Measurements from ENCODE around the gene ISM1.

Gene ISM1

DNA sequence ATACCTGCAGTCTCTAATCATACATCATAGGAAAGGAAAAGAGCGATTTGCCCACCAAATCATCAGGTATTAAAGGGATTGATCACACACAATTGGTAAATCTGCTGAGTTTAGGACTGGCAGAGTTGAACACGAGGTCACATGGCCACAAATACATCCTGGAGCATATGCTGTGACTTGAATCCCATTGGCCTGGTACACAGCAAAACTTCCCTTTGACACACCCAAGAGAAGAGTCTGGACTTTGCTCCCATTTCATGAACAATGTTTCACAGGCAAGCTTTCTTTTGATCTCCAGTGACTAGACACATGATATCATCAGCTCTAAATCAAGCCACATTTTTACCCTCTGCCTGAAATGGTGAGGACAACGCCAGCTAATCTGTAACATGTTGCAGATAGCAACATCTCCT is 117.9 kb downstream of the ISM1 start:
- TF ChIP-seq, protein P1, sequence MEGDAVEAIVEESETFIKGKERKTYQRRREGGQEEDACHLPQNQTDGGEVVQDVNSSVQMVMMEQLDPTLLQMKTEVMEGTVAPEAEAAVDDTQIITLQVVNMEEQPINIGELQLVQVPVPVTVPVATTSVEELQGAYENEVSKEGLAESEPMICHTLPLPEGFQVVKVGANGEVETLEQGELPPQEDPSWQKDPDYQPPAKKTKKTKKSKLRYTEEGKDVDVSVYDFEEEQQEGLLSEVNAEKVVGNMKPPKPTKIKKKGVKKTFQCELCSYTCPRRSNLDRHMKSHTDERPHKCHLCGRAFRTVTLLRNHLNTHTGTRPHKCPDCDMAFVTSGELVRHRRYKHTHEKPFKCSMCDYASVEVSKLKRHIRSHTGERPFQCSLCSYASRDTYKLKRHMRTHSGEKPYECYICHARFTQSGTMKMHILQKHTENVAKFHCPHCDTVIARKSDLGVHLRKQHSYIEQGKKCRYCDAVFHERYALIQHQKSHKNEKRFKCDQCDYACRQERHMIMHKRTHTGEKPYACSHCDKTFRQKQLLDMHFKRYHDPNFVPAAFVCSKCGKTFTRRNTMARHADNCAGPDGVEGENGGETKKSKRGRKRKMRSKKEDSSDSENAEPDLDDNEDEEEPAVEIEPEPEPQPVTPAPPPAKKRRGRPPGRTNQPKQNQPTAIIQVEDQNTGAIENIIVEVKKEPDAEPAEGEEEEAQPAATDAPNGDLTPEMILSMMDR (IDR thresholded peaks at IDR 0.05; ENCODE audit: low read depth, low read length, missing control alignments) = no peak
- H3K4me3 ChIP-seq (ENCODE audit: low read depth, low read length) = no peak overlapping the region
- DNase-seq (ENCODE audit: low read depth) = no peak

DNA sequence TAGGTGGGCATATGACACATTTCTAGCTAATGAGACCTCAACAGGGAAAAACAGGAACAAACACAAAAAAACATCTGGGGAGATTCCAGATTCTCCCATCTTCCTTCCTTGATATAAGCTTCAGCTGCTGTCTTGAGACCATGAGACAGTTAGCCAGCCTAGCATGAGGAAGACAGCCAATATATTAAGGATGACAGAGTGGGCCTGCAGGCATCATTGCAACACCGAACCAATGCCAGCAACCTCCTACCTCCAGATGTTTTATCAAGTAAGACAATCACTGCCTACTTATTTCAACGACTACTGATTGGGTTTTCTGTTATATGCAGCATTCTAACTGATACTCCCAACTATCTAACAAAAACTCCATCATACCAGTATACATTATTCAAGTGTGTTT is 119.0 kb downstream of the ISM1 start:
- H3K4me3 ChIP-seq (ENCODE audit: low read depth, low read length) = no peak overlapping the region
- no peak for DNase-seq (ENCODE audit: low read depth)
- TF ChIP-seq, protein P1 (IDR thresholded peaks at IDR 0.05; ENCODE audit: low read depth, low read length, missing control alignments) = no peak

DNA sequence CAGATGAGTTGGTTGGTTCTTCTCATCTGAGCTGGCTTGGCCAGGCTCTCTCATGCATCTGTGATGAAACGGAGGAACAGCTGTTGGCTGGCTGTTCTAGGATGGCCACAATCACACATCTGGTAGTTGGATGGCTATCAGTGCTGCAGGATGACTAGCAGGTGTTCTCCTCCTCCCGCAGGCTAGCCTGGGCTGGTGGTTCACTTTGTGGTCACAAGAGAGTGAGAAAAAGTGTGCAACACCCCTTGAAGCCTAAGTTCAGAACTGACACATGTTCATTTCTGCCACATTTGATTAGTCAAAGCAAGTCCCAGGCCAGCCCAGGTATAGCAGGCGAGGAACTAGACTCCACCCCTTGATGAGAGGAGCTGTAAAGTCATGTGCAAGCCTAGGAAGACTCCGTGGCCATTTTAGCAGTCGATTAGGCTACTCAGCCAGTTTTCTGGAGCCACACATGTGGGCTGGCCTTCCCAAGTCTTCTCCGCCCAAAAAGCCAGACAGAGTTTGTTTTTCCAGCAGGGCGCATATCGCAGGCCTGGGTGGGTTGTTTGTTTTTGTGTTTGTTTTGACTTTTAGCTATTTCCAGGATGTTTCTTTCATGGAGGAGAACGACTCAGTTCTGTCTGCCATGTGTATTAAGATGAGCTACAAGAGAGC is 120.8 kb downstream of the ISM1 start:
- no peak for DNase-seq (ENCODE audit: low read depth)
- TF ChIP-seq, protein P1 (IDR thresholded peaks at IDR 0.05; ENCODE audit: low read depth, low read length, missing control alignments) = no peak
- no peak overlapping the region for H3K4me3 ChIP-seq (ENCODE audit: low read depth, low read length)

DNA sequence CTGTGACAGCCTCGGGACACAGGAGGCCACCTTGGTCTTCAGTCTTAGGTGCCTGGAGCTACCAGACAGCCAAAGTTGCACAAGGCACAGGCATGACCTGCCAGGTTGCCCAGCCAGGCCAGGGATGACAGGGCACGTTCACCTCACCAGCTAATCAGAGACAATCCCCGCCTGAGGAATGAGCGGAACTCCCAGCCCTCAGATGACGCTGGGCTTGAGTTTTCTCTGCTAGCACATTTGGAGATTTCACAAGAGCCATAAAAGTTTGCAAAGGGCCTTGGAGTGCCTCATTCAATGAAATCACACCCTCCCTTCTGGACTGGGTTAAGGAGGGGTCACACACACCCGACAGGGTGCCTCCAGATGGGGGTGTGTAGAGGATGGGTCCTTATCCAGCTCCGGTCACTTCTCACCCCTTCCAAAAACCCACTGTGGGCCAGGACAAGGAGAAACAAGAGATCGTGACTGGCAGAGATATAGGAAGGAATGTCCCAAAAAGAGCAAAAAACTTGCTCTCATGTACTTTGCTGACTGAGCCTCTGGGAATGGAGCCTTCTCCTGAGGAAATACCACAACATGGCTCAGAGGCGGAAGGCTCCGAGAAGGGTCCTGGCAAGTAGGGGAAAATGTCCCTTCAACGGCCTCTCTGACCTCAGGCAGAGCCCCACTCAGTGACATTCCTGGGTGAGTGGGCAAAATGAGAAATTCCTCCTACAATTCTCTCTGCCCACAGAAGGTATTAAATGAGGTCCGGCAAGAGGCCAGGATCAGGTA is 121.6 kb downstream of the ISM1 start:
- TF ChIP-seq, protein P1 (IDR thresholded peaks at IDR 0.05; ENCODE audit: low read depth, low read length, missing control alignments) = no peak
- DNase-seq (ENCODE audit: low read depth) = no peak

DNA sequence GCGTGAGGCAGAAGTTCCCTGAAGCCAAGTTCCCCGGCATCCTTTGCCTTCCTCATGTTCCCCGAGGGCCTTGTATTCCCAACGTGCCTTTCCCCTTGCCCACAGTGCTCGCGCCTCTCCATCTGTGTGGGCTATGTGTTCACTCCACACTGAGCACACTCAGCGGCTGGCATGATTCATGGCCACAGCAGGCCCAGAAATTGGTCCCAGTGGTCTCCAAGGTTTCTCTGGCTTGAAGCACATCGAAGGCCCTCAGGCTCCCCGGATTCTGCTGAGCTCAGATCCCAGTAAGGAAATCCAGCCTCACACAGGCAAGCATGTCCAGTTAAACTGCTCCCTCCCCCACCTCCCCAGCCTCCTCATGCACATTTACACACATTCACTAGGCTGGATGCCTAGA is 123.6 kb downstream of the ISM1 start:
- TF ChIP-seq, protein P1 (IDR thresholded peaks at IDR 0.05; ENCODE audit: low read depth, low read length, missing control alignments) = no peak
- no peak overlapping the region for H3K4me3 ChIP-seq (ENCODE audit: low read depth, low read length)
- DNase-seq (ENCODE audit: low read depth) = no peak

More for the DNA sequence above, 121.6 kb downstream of the ISM1 start:
- H3K4me3 ChIP-seq (ENCODE audit: low read depth, low read length) = no peak overlapping the region

DNA sequence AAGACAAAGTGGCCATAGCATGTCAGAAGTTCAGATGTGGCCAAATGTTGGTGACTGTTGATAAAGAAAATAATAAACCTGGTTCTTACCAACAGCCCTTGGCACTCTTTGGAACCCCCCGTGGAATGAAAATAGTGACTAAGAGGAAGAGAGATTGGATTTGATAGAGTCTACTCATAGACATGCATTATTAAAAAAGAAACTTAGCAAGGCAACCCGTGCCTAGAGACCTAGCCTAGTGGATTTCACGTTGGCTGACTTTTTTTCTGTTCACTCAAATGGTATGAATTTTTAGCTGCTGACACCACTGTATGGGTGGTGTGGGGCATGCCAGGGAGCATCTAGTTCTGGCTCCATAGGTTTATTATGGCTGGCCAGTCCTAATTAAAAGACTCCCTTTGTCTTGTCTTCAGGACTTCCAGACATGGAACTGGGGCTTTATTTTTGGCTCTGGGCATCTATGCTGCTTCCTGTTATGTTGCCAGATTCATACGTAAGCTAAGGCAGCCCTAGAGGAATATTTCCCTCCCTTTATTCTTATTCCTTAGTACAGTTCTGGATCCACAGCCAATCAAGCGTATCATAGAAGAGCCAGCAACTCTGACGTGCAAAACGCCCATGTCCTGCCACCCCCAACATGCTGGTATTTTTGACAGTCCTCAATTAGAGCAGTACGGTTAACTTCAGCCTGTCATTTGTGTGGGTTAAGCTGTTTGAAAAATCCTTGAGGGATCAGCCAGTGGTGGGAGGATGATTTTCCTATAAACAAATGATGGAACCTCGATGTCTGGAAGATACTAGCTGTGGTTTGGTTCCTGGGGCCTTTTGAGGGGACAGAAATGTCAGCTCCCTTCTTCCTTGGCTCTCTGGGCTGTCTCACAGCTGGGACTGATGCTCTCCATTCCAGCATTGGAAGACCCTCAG is 127.5 kb downstream of the ISM1 start:
- no peak overlapping the region for H3K4me3 ChIP-seq (ENCODE audit: low read depth, low read length)
- TF ChIP-seq, protein P1 (IDR thresholded peaks at IDR 0.05; ENCODE audit: low read depth, low read length, missing control alignments) = no peak
- no peak for DNase-seq (ENCODE audit: low read depth)

Data from GM12864 (cell line).